Kidney (tissue), 14 donors: Measurements from ENCODE around the gene FZD10. TPM values are rescaled to one million over a fixed set of nuclear protein-coding genes. Genes with fewer than 3 reads are reported as not detected.

Experiments used
- DNase-seq, 5 donors: peaks; one replicate each; pipeline ENCODE4 v3.0.0-alpha.2; 2013 to 2020
- FAIRE-seq: peaks from 2 replicates; lab custom pipeline; 2012; peaks lifted over from hg19 to GRCh38; lab: Jason Lieb, UNC
- H3K27ac ChIP-seq, 2 donors: one replicate each; pipeline ENCODE4 v1.7.0; 2013; ENCODE audit warnings: low read depth in 2 of 2, low read length in 2 of 2, inconsistent platforms in 1 of 2
- H3K27me3 ChIP-seq: one replicate; pipeline ENCODE4 v1.7.1; 2013; ENCODE audit warnings: low read length, inconsistent platforms; ENCODE audit not compliant: control insufficient read depth, insufficient read depth
- H3K36me3 ChIP-seq, 3 donors: one replicate each; pipeline versions ENCODE4 v1.7.0 to v1.7.1; 2013; ENCODE audit warnings: low read length in 3 of 3, control low read depth in 1 of 3, inconsistent platforms in 1 of 3; ENCODE audit not compliant: insufficient read depth in 3 of 3, control insufficient read depth in 2 of 3
- H3K4me1 ChIP-seq, 3 donors: one replicate each; pipeline versions ENCODE4 v1.7.0 to v1.7.1; 2013; ENCODE audit warnings: low read length in 3 of 3, inconsistent platforms in 1 of 3, low read depth in 1 of 3; ENCODE audit not compliant: control insufficient read depth in 2 of 3, insufficient read depth in 2 of 3
- H3K4me3 ChIP-seq, 3 donors: one replicate each; pipeline versions ENCODE4 v1.7.0 to v1.8.1; 2013; ENCODE audit warnings: low read length in 3 of 3, control low read depth in 1 of 3, inconsistent platforms in 1 of 3
- H3K9ac ChIP-seq, 3 donors: one replicate each; pipeline versions ENCODE4 v1.7.0 to v1.7.1; 2013; ENCODE audit warnings: low read length in 3 of 3, control low read depth in 1 of 3, inconsistent platforms in 1 of 3
- H3K9me3 ChIP-seq, 3 donors: one replicate each; pipeline versions ENCODE4 v1.7.0 to v1.7.1; 2013; ENCODE audit warnings: low read length in 3 of 3, control low read depth in 1 of 3, inconsistent platforms in 1 of 3; ENCODE audit not compliant: control insufficient read depth in 2 of 3, insufficient read depth in 1 of 3
- intact Hi-C: fragments of 100-400 bp; cut with DNase I; formaldehyde crosslinking; loops from one replicate; pipeline ENCODE4 v1.11.1; 2022
- polyA plus RNA-seq: library from polyadenylated mRNA; stranded (reverse); fragments of 350-450 nt; fragmentation: Illumina TruSeq; extraction: RNeasy Lipid Tissue Mini Kit (QIAGEN cat#74804); gene quantifications from one replicate; pipeline ENCODE4 v1.2.3, GENCODE V29; 2014; ENCODE audit warnings: low read depth, low replicate concordance; ENCODE audit not compliant: insufficient read depth
- total RNA-seq: library from RNA; stranded (reverse); fragmentation: NEBNext Ultra II Directional; extraction: Animal tissue kit (Norgen Biotek cat#: 25700); gene quantifications from one replicate; pipeline ENCODE4 v1.2.1, GENCODE V29; 2021
- TF ChIP-seq, protein P1 (sequence below): IDR thresholded peaks from 3 replicates; pipeline ENCODE4 v1.5.1; 2012; ENCODE audit warnings: mild to moderate bottlenecking, moderate library complexity, borderline replicate concordance; ENCODE audit not compliant: insufficient read depth; ENCODE audit errors: extremely low read depth
- donor health status: control.
- donor health status: control.
- donor health status: control.
- donor health status: control.
- donor health status: control.
- donor health status: DM: yes; HTN: yes; CAD: no.
- donor health status: Normal renal cell carcinoma (clear cell type).

The FZD10 gene
- total and polyA plus RNA-seq, 2 donors from 2014 or later, result 0.11 to 0.57 TPM

DNA sequence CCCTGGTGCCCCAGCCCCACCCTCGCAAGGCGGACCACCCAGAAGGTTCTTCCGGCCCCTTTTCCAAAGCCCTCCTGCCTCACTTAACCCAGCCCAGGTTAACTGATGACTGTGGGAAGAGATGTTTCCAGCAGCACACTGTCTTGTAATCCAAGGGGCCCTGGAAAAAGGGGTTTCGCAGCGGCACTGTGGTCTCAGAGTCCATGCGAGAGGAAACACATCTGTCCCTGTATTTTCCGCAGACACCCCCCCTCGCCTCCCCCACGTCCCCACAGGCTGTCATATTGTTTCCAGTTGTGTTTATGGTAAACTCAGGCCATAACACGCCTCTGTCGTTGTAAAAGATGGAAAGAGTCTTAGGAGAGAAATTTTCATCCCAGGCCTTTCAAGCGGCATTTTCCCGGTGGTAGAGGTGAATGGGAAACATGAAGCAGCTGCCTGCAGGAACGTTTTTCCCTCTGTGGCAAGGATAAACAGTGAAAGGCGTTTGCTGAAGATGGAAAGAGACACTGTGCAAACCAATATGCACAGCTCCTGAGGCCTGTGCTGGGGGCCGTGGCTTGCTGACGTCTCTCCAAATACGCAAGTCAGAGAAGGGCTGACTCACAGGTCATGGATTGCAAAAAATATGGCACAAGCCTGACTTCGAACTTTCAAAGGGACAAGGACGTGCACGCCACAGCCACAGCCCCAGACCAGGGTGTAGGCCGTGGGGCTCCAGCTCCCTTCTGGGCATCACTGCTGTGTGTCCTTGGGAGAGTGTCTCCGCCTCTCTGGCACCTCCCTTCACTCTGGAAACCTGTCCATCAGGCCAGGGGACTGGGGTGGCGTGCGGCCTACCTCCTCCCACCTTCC is 22.5 kb upstream of the FZD10 start:
- Histone ChIP-seq H3K9ac (no peak overlapping the region), H3K4me3 (no peak overlapping the region), H3K27ac (no peak overlapping the region), H3K4me1 (no peaks in the 10 kb centered on the region), H3K9me3 (no peaks in the 10 kb centered on the region), H3K27me3 (no peaks in the 10 kb centered on the region), H3K36me3 (no peaks in the 10 kb centered on the region)
- DNase-seq (peak in 2 of 5 donors; percentile 27 to 63), FAIRE-seq (no peak)
- intact Hi-C loops, result no loop called here
- TF ChIP-seq, protein P1, sequence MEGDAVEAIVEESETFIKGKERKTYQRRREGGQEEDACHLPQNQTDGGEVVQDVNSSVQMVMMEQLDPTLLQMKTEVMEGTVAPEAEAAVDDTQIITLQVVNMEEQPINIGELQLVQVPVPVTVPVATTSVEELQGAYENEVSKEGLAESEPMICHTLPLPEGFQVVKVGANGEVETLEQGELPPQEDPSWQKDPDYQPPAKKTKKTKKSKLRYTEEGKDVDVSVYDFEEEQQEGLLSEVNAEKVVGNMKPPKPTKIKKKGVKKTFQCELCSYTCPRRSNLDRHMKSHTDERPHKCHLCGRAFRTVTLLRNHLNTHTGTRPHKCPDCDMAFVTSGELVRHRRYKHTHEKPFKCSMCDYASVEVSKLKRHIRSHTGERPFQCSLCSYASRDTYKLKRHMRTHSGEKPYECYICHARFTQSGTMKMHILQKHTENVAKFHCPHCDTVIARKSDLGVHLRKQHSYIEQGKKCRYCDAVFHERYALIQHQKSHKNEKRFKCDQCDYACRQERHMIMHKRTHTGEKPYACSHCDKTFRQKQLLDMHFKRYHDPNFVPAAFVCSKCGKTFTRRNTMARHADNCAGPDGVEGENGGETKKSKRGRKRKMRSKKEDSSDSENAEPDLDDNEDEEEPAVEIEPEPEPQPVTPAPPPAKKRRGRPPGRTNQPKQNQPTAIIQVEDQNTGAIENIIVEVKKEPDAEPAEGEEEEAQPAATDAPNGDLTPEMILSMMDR, result no peak

DNA sequence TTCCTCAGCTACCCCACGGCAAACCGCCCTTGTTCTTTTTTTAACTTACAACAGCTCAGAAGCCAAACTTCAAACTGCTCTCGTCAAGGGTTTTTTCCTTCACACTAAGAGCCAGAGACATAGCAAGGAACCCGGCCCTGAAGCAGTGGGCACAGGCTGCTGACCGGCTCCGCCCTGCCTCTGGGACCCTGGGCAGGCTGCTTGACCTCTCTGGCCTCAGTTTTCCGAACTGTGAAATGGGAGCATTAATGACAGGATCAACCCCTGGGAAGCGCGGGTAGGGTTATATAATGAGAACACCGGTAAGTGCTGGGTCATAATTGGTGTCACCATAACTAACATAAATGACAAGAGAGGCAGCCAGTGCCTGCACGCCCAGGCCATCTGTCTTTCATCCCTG is 21.2 kb upstream of the FZD10 start:
- H3K4me3 ChIP-seq, result no peak overlapping the region
- no peak overlapping the region for H3K9ac ChIP-seq
- H3K27me3 ChIP-seq, result no peaks in the 10 kb centered on the region
- no peak overlapping the region for H3K27ac ChIP-seq
- DNase-seq (no peak), FAIRE-seq (no peak)
- H3K9me3 ChIP-seq, result no peaks in the 10 kb centered on the region
- TF ChIP-seq, protein P1, result no peak
- no peaks in the 10 kb centered on the region for H3K4me1 ChIP-seq
- intact Hi-C loops, result no loop called here
- H3K36me3 ChIP-seq, result no peaks in the 10 kb centered on the region

DNA sequence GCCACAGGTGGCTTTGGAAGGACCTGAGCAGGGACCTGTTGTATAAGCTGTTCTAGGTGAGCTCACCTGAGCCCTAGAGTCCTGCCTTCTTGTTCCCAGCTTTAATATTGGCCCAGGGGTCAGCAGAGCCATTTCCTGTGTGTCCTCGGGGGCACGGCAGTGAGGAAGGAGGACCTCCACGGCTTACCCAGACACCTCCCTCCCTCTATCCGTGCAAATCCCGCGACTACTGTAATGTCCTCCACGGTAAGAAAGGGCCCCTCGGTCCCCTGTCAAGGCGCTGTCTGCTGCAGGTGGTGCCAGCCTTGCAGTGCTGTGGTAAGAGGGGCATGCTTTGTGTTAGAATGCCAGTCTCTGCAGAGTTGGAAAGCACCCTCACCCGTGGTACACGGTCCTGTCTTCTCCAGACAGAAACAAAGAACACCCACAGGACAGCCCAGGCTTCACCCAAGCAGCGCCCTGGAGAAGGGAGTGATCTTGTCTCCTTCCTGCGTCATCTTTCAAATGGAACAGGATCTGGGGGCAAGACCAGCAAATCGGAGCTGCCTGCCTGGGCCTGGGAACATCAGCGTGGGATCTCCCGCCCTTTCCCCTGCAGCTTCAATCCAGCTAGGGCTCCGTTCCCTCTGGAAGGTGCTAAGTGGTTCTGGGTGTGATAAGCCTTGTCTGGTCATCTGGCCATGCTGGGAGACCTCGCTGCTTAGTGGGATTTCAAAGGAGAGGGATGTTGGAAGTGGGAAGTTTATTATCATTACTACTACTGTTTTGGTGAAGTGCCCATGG is 20.2 kb upstream of the FZD10 start:
- Histone ChIP-seq H3K9me3 (no peaks in the 10 kb centered on the region), H3K9ac (no peak overlapping the region), H3K4me1 (no peaks in the 10 kb centered on the region), H3K27ac (no peak overlapping the region), H3K4me3 (no peak overlapping the region), H3K36me3 (no peaks in the 10 kb centered on the region), H3K27me3 (no peaks in the 10 kb centered on the region)
- intact Hi-C loops, result no loop called here
- FAIRE-seq (no peak), DNase-seq (no peak)
- TF ChIP-seq, protein P1, result no peak
